Smooth muscle cell (in vitro differentiated cells): ENCODE results near the gene JSRP1. TPM values are rescaled to one million over a fixed set of nuclear protein-coding genes. Genes with fewer than 3 reads are reported as not detected.
A peak's percentile ranks its signal among the peaks of the same experiment; 100 is the strongest.

ENCODE experiments used
- DNase-seq: peaks from one replicate; lab custom pipeline; 2025; ENCODE audit not compliant: unreplicated experiment; lab: John Stamatoyannopoulos, UW
- H2AFZ ChIP-seq: fragments of 200-600 bp; sonication (generic); 2 replicates; pipeline ENCODE4 v1.6.0; 2016; ENCODE audit warnings: antibody characterized with exemption, low read depth, mild to moderate bottlenecking
- H3F3A ChIP-seq: fragments of 200-600 bp; sonication (generic); 2 replicates; pipeline ENCODE4 v1.6.0; 2017; ENCODE audit warnings: antibody characterized with exemption, low read depth
- H3K27ac ChIP-seq: fragments of 200-600 bp; sonication (generic); 2 replicates; pipeline ENCODE4 v1.5.1; 2016; ENCODE audit warnings: low read depth, mild to moderate bottlenecking
- H3K27me3 ChIP-seq: fragments of 200-600 bp; sonication (generic); 2 replicates; pipeline ENCODE4 v1.6.1; 2016; ENCODE audit warnings: low read depth, mild to moderate bottlenecking
- H3K36me3 ChIP-seq: fragments of 200-600 bp; sonication (generic); 2 replicates; pipeline ENCODE4 v1.5.1; 2016; ENCODE audit warnings: low read depth
- H3K4me1 ChIP-seq: fragments of 200-600 bp; sonication (generic); 2 replicates; pipeline ENCODE4 v1.5.1; 2016; ENCODE audit warnings: low read depth
- H3K4me2 ChIP-seq: fragments of 200-600 bp; sonication (generic); 2 replicates; pipeline ENCODE4 v1.6.0; 2016; ENCODE audit warnings: mild to moderate bottlenecking
- H3K4me3 ChIP-seq: fragments of 200-600 bp; sonication (generic); 2 replicates; pipeline ENCODE4 v1.5.1; 2016; ENCODE audit warnings: mild to moderate bottlenecking
- H3K79me2 ChIP-seq: fragments of 200-600 bp; sonication (generic); 2 replicates; pipeline ENCODE4 v1.6.0; 2016; ENCODE audit warnings: low read depth, mild to moderate bottlenecking
- H3K9ac ChIP-seq: fragments of 200-600 bp; sonication (generic); 2 replicates; pipeline ENCODE4 v1.6.0; 2016; ENCODE audit warnings: low read depth
- H3K9me3 ChIP-seq: fragments of 200-600 bp; sonication (generic); replicated peaks from 2 replicates; pipeline ENCODE4 v1.5.1; 2016; ENCODE audit warnings: low read depth
- H4K20me1 ChIP-seq: fragments of 200-600 bp; sonication (generic); 2 replicates; pipeline ENCODE4 v1.6.0; 2016; ENCODE audit warnings: low read depth
- WGBS: methylation state at CpG from one replicate; pipeline ENCODE4 v1.1.7; 2016; ENCODE audit warnings: low lambda C conversion rate; 5-methylcytosine and 5-hydroxymethylcytosine counted together
- polyA plus RNA-seq: library from polyadenylated mRNA; unstranded; fragments of >200 nt; fragmentation: Nextera tagmentation; extraction: Ambion mirVana; gene quantifications from 2 replicates; pipeline ENCODE4 v1.2.1, GENCODE V29; 2016
- total RNA-seq: library from RNA; depleted of rRNA; stranded (reverse); fragments of >200 nt; gene quantifications from 2 replicates; pipeline ENCODE4 v1.2.3, GENCODE V29; 2014
- TF ChIP-seq, protein P1 (sequence below): fragments of 200-600 bp; sonication (generic); IDR thresholded peaks from 2 replicates; pipeline ENCODE4 v1.5.1; 2017; ENCODE audit warnings: borderline replicate concordance, mild to moderate bottlenecking, antibody characterized with exemption; ENCODE audit not compliant: insufficient read depth, poor library complexity, severe bottlenecking

JSRP1 gene
- total and polyA plus RNA-seq, 2 experiments from 2014 or later, result not detected

DNA sequence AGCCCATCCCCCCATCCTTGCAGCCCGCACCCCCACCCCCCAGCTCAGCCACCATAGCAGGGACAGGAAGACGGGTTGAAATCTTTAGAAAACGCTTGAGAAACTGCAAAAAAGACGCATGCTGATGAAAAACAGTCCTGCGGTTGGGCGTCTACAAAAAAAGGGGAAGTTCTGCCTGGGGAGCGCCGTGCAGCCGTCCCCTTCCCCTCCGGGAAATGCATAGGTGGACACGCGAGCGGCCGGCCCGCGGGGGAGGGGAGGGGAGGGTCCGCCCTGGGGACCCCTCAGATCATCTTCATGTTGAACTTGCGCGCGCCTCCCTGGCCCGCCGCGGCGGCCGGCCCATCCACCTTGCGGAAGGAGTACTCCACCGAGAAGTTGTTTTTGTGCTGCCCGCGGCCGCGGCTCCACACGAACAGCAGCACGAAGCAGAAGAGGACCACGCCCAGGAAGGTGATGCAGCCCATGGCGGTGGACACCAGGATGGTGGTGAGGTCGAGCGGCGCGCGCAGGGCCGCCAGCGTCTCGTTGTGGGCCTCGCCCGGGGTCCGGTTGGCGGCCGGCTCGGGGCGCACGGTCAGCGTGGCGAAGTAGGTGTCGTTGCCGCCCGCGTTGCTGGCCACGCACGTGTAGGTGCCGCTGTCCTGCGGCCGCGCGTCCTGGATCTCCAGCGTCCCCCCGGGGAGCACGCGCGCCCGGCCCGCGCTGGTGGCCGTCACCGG lies 33.7 kb upstream of the JSRP1 start:
- Histone ChIP-seq H3K27me3 (peaks cover 77% of the 10 kb centered on the region), H3K9me3 (no peaks in the 10 kb centered on the region), H3K4me2 (peak overlapping the region; percentile 82), H4K20me1 (peaks cover 58% of the 10 kb centered on the region), H3K4me3 (peak overlapping the region; percentile 21), H3F3A (no peaks in the 10 kb centered on the region), H3K27ac (no peak overlapping the region), H3K4me1 (peaks cover 10% of the 10 kb centered on the region), H3K9ac (no peak overlapping the region), H3K36me3 (no peaks in the 10 kb centered on the region), H2AFZ (no peak overlapping the region), H3K79me2 (no peaks in the 10 kb centered on the region)
- no peak for DNase-seq
- TF ChIP-seq, protein P1, sequence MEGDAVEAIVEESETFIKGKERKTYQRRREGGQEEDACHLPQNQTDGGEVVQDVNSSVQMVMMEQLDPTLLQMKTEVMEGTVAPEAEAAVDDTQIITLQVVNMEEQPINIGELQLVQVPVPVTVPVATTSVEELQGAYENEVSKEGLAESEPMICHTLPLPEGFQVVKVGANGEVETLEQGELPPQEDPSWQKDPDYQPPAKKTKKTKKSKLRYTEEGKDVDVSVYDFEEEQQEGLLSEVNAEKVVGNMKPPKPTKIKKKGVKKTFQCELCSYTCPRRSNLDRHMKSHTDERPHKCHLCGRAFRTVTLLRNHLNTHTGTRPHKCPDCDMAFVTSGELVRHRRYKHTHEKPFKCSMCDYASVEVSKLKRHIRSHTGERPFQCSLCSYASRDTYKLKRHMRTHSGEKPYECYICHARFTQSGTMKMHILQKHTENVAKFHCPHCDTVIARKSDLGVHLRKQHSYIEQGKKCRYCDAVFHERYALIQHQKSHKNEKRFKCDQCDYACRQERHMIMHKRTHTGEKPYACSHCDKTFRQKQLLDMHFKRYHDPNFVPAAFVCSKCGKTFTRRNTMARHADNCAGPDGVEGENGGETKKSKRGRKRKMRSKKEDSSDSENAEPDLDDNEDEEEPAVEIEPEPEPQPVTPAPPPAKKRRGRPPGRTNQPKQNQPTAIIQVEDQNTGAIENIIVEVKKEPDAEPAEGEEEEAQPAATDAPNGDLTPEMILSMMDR, result no peak
- WGBS, result 10% methylated on average over 56 of the region's 74 CpGs

DNA sequence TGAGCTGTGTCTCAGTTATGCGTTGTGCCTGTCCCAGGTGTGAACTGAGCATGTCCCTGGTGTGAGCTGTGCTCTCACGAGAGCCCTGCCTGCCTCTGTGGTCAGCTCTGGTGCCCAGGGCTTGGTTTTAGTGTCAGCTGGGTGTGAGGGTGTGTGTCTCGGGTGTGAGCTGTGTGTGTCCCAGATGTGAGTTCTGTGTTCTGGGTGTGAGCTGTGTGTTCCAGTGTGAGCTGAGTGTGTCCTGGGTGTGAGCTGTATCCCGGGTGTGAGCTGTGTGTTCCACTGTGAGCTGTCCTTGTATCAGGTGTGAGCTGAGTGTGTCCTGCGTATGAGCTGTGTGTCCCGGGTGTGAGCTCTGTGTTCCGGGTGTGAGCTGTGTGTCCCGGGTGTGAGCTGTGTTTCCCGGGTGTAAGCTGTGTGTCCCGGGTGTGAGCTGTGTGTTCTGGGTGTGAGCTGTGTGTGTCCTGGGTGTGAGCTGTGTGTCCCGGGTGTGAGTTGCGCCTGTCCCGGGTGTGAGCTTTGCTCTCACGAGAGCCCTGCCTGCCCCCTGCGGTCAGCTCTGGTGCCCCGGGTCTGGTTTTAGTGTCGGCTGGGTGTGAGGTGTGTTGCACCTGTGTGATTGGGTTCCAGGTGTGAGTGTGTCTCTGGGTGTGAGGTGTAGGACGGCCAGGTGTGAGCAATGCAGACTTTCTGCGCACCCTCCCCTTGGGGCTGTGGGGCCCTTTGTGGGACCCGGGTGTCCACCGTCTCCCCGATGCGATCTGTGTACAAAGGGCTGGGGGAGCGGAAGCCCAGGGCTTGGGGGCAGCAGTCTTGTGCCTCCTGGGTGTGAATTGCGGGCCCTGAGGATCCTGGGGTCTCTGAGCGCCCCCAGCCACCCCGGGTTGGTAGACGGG lies 32.8 kb upstream of the JSRP1 start:
- H2AFZ ChIP-seq, result no peak overlapping the region
- no peak for DNase-seq
- no peaks in the 10 kb centered on the region for H3F3A ChIP-seq
- TF ChIP-seq, protein P1, result no peak
- H3K27ac ChIP-seq, result no peak overlapping the region
- no peaks in the 10 kb centered on the region for H3K79me2 ChIP-seq
- peaks cover 58% of the 10 kb centered on the region for H4K20me1 ChIP-seq
- no peaks in the 10 kb centered on the region for H3K9me3 ChIP-seq
- H3K4me1 ChIP-seq, result peaks cover 10% of the 10 kb centered on the region
- peaks cover 76% of the 10 kb centered on the region for H3K27me3 ChIP-seq
- no peaks in the 10 kb centered on the region for H3K36me3 ChIP-seq
- WGBS, result 91% methylated on average over 24 of the region's 28 CpGs
- H3K9ac ChIP-seq, result no peak overlapping the region
- no peak overlapping the region for H3K4me3 ChIP-seq
- H3K4me2 ChIP-seq, result no peak overlapping the region

DNA sequence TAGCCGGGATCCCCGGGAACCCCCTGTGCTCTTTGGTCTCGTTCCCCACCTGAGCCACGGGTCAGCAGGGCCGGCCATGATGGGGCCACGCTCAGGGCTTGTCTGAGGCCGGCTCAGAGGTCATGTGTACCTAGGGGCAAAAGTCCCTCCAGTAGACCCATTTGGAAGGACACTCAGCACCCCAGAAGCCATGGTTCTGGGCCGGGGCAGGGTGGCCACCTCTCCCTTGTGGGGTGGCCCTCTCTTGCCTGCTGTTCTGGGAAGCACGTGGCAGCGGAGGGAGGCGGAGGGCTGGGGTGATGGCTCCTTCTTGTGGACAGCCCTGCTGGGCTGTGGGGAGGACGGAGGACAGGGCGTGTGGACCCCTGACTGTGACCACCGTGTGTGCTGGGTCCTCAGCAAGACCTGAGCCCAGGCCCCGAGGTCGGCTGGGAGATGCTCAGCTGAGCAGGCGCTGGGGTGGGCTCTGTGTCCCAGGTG lies 32.2 kb upstream of the JSRP1 start:
- no peaks in the 10 kb centered on the region for H3K9me3 ChIP-seq
- no peaks in the 10 kb centered on the region for H3F3A ChIP-seq
- H3K4me2 ChIP-seq, result no peak overlapping the region
- H3K4me1 ChIP-seq, result peaks cover 10% of the 10 kb centered on the region
- H3K27ac ChIP-seq, result no peak overlapping the region
- H3K27me3 ChIP-seq, result peaks cover 69% of the 10 kb centered on the region
- H2AFZ ChIP-seq, result no peak overlapping the region
- TF ChIP-seq, protein P1, result no peak
- H3K9ac ChIP-seq, result no peak overlapping the region
- no peak overlapping the region for H3K4me3 ChIP-seq
- H3K79me2 ChIP-seq, result no peaks in the 10 kb centered on the region
- peaks cover 58% of the 10 kb centered on the region for H4K20me1 ChIP-seq
- H3K36me3 ChIP-seq, result no peaks in the 10 kb centered on the region
- no peak for DNase-seq
- WGBS, result 94% methylated on average over 17 of the region's 17 CpGs
